OCI-LY7 (cell line): ENCODE measurements around the gene COX7A2. TPM values are rescaled to one million over a fixed set of nuclear protein-coding genes. Genes with fewer than 3 reads are reported as not detected.

Source experiments
- BruUV-seq: library from RNA; stranded (reverse); fragments of 400-500 nt; replicated peaks from 2 replicates; lab custom pipeline; 2021; lab: Mats Ljungman, UMichigan
- CTCF ChIA-PET: fragments of 300-600 bp; sonication (Branson Sonifier 250); formaldehyde crosslinking; loops from one replicate; lab custom pipeline; 2022; ENCODE audit warnings: antibody characterized with exemption; ENCODE audit not compliant: unreplicated experiment; lab: Charles Lee
- POLR2A ChIA-PET: fragments of 300-600 bp; sonication (Branson Sonifier 250); formaldehyde crosslinking; loops from one replicate; lab custom pipeline; 2022; ENCODE audit warnings: antibody characterized with exemption; lab: Charles Lee
- DNase-seq: peaks from one replicate; pipeline ENCODE4 v3.0.0-alpha.2; 2015; ENCODE audit warnings: low spot score
- H2AFZ ChIP-seq: fragments of 200-600 bp; sonication (generic), shearing (Covaris generic); 2 replicates; pipeline ENCODE4 v1.6.1; 2014; ENCODE audit warnings: mild to moderate bottlenecking, antibody characterized with exemption, low read length, moderate library complexity
- H3K27ac ChIP-seq: fragments of 200-600 bp; sonication (generic); 2 replicates; pipeline ENCODE4 v1.5.1; 2014; ENCODE audit warnings: mixed run types, low read depth, mild to moderate bottlenecking, moderate library complexity, low read length, inconsistent platforms; ENCODE audit not compliant: poor library complexity, severe bottlenecking
- H3K36me3 ChIP-seq: fragments of 200-600 bp; sonication (generic); 2 replicates; pipeline ENCODE4 v1.6.1; 2014; ENCODE audit warnings: mild to moderate bottlenecking, antibody characterized with exemption, low read length, moderate library complexity, mixed read lengths; ENCODE audit not compliant: insufficient read depth
- H3K4me1 ChIP-seq: fragments of 200-600 bp; sonication (generic); 2 replicates; pipeline ENCODE4 v1.5.1; 2014; ENCODE audit warnings: mild to moderate bottlenecking, low read length; ENCODE audit not compliant: insufficient read depth, poor library complexity, severe bottlenecking
- H3K4me2 ChIP-seq: fragments of 200-600 bp; sonication (generic); 2 replicates; pipeline ENCODE4 v1.6.1; 2014; ENCODE audit warnings: mild to moderate bottlenecking, low read length
- H3K4me3 ChIP-seq: fragments of 200-600 bp; sonication (generic); 2 replicates; pipeline ENCODE4 v1.5.1; 2014; ENCODE audit warnings: mild to moderate bottlenecking, low read depth, low read length; ENCODE audit not compliant: poor library complexity, severe bottlenecking
- H3K79me2 ChIP-seq: fragments of 200-600 bp; sonication (generic); 2 replicates; pipeline ENCODE4 v1.6.1; 2016; ENCODE audit warnings: low read depth, mild to moderate bottlenecking, low read length, moderate library complexity, mixed read lengths; ENCODE audit not compliant: insufficient read depth
- H3K9me2 ChIP-seq: fragments of 200-600 bp; sonication (generic); 2 replicates; pipeline ENCODE4 v1.6.1; 2016; ENCODE audit warnings: mild to moderate bottlenecking, low read length, mixed read lengths; ENCODE audit not compliant: insufficient read depth
- H3K9me3 ChIP-seq: fragments of 200-600 bp; sonication (generic); 2 replicates; pipeline ENCODE4 v1.6.1; 2014; ENCODE audit warnings: mild to moderate bottlenecking, mixed run types, low read length, mixed read lengths
- H4K20me1 ChIP-seq: fragments of 200-600 bp; sonication (generic); 2 replicates; pipeline ENCODE4 v1.6.1; 2014; ENCODE audit warnings: mild to moderate bottlenecking, antibody characterized with exemption, low read length, moderate library complexity, mixed read lengths; ENCODE audit not compliant: insufficient read depth
- EZH2phosphoT487 ChIP-seq: fragments of 200-600 bp; sonication (generic); IDR thresholded peaks from 2 replicates; pipeline ENCODE4 v1.6.1; 2018; ENCODE audit warnings: low read depth, borderline replicate concordance, mild to moderate bottlenecking, mixed run types, antibody characterized with exemption, low read length, moderate library complexity, mixed read lengths
- intact Hi-C: fragments of 100-400 bp; cut with micrococcal nuclease; formaldehyde crosslinking; loops from one replicate; pipeline ENCODE4 v1.10.0; 2022; ENCODE audit not compliant: unreplicated experiment
- total RNA-seq, 2 experiments: library from RNA; depleted of rRNA in 1 of 2; stranded (reverse); fragments of >200 nt in 1 of 2; shearing (Covaris generic) in 1 of 2; gene quantifications; 2 replicates each; pipeline ENCODE4 v1.2.3, GENCODE V29; 2014 to 2022
- TF ChIP-seq, protein P1 (sequence below): fragments of 200-600 bp; sonication (generic); conservative IDR thresholded peaks from 2 replicates; pipeline ENCODE4 v1.5.1; 2014; ENCODE audit warnings: mild to moderate bottlenecking, antibody characterized with exemption, low read length, moderate library complexity, mixed read lengths

COX7A2 gene
- total RNA-seq, 2 experiments from 2014 or later = 210 to 403 TPM

DNA sequence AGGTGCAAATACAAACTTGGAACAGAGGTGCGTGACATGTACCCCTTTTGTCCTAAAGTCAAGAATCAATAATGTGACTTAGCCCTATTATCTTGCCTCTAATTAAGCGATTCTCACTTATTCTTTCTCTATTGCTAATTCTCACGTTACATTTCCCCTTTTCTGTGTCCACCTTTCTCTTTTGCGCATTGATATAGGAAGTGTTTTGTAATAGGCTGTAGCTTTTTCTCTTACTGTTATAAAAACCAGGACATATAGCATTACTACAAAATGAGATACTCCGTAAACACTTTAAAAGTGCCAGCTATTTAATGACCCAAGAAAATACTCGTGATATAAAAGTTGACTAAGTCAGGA, 41.7 kb upstream of the COX7A2 start:
- Histone ChIP-seq H3K27ac (peak overlapping the region; percentile 82), H3K36me3 (no peaks in the 10 kb centered on the region), H3K4me3 (peak overlapping the region; percentile 94), H3K9me3 (no peaks in the 10 kb centered on the region), H3K79me2 (peaks cover 77% of the 10 kb centered on the region), H2AFZ (peak overlapping the region; percentile 95), H3K4me2 (peak overlapping the region; percentile 94), H3K9me2 (no peaks in the 10 kb centered on the region), H4K20me1 (peaks cover 18% of the 10 kb centered on the region), H3K4me1 (peaks cover 42% of the 10 kb centered on the region)
- ChIA-PET POLR2A (interaction anchor here (0.6 to 3.8 kb wide), 4 partner anchors 14 to 318 kb away, joined by 3 to 36 read pairs (median 8); partner anchors contain the start of gene COX7A2), CTCF (no interaction called here)
- intact Hi-C loops = loop anchor here (1.0 to 5.0 kb wide), 3 partner anchors 42 to 1763 kb away; partner anchors contain the start of genes COX7A2, EEF1A1 and SLC17A5
- DNase-seq = no peak
- TSS peak; percentile 88 for BruUV-seq
- no peak for TF ChIP-seq EZH2phosphoT487
- TF ChIP-seq, protein P1, sequence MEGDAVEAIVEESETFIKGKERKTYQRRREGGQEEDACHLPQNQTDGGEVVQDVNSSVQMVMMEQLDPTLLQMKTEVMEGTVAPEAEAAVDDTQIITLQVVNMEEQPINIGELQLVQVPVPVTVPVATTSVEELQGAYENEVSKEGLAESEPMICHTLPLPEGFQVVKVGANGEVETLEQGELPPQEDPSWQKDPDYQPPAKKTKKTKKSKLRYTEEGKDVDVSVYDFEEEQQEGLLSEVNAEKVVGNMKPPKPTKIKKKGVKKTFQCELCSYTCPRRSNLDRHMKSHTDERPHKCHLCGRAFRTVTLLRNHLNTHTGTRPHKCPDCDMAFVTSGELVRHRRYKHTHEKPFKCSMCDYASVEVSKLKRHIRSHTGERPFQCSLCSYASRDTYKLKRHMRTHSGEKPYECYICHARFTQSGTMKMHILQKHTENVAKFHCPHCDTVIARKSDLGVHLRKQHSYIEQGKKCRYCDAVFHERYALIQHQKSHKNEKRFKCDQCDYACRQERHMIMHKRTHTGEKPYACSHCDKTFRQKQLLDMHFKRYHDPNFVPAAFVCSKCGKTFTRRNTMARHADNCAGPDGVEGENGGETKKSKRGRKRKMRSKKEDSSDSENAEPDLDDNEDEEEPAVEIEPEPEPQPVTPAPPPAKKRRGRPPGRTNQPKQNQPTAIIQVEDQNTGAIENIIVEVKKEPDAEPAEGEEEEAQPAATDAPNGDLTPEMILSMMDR = no peak

DNA sequence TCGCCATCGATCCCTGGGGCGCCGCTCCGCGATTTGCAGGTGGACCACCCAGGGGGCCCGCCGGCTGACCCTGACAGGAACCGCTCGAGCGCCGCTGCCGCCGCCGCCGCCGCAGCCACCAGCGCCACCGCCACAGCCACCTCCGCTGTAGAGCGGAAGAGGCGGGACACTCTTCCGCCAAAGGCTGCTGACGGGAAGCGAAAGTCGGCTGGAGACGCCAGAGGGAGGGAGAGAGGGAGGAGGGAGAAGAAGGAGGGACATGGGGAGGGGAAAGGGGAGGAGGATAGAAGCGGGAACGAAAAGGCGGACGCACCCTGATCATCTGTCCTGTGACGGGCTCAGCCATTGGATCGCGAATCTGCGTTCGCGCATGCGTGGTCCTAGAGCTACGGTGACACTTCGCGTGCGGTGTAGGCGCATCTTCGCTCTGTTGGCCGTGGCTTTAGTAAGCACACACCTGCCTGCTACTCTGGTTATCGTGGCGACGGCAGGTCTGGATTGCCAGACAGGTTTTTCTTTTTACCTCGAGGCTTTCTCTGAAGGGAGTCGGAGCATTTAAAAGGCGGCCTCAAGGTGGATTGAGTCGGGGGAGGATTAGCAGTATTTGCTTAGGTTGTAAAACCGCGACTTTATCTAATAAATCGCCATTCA, 41.2 kb upstream of the COX7A2 start, which contains the start of gene TMEM30A:
Gene TMEM30A, minus strand, starts transcription at position 161 of the 651 bp plus-strand sequence. Its CDS starts 154 bp downstream, at position 7.
- intact Hi-C loops = loop anchor here (1.0 to 5.0 kb wide), 4 partner anchors 41 to 1762 kb away; partner anchors contain the start of genes COX7A2, EEF1A1, SENP6 and SLC17A5
- Histone ChIP-seq H4K20me1 (peaks cover 22% of the 10 kb centered on the region), H3K9me3 (no peaks in the 10 kb centered on the region), H3K9me2 (no peaks in the 10 kb centered on the region), H2AFZ (peak within 1 kb of the TSS; percentile 95), H3K4me2 (peak within 1 kb of the TSS; percentile 98), H3K27ac (peak within 1 kb of the TSS; percentile 82), H3K4me1 (peaks cover 42% of the 10 kb centered on the region), H3K36me3 (no peaks in the 10 kb centered on the region), H3K4me3 (peak within 1 kb of the TSS; percentile 94), H3K79me2 (peaks cover 82% of the 10 kb centered on the region)
- ChIA-PET POLR2A (interaction anchor here (0.6 to 3.8 kb wide), 5 partner anchors 10 to 318 kb away, joined by 3 to 36 read pairs (median 4); partner anchors contain the start of gene COX7A2), CTCF (interaction anchor here (1.0 kb wide), 1 partner anchor 10 kb away, joined by 3 read pairs; no protein-coding TSS in a partner anchor)
- no TSS peak for BruUV-seq
- TF ChIP-seq EZH2phosphoT487 = no peak
- TF ChIP-seq, protein P1 = no peak
- DNase-seq = peak; percentile 98
